Body of pancreas (tissue), 4 donors: Measurements from ENCODE around the gene PAPOLB.

Experiments
- POLR2A ChIP-seq, 3 donors: fragments of 450-650 bp; IDR thresholded peaks; one replicate each; pipeline ENCODE4 v1.6.1; 2016; ENCODE audit warnings: antibody characterized with exemption in 3 of 3, mild to moderate bottlenecking in 2 of 3
- TF ChIP-seq, protein P1 (sequence below), 7 experiments: fragments of 450-650 bp in 4 of 7; fragments of 200-600 bp in 3 of 7; sonication (generic) in 3 of 7; IDR thresholded peaks; one replicate each; pipeline ENCODE4 v1.5.1; 2016 to 2019; ENCODE audit warnings: antibody characterized with exemption in 7 of 7

DNA sequence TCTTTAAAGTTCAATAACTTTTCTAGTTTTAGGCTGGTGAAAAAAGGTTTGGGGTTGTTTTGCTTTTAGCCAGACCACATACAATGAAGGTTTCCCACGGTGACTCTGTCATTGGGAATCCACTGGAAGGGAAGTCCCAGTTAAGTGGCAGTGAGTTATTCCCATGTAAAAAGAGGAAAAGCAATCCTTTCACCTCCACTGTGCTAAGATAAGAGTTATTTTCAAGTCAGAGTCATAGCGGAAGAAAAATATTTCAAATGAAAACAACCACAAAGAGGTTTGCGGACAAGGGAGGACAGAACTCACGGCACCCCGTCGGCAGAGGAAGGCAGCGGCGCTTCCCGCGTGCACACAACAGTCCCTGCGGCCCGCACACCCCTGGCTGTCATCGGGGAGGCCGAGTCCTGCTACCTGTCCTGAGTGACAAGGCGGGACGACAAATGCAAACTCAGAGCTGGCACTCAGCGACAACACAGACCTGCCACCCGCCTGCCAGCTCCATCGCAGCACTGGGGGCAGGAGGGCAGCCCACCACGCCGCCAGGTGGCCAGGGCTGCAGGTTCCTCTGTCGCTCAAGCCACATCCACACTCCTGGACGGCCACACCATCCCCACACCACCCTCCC lies 9.3 kb upstream of the PAPOLB start:
- TF ChIP-seq, protein P1, sequence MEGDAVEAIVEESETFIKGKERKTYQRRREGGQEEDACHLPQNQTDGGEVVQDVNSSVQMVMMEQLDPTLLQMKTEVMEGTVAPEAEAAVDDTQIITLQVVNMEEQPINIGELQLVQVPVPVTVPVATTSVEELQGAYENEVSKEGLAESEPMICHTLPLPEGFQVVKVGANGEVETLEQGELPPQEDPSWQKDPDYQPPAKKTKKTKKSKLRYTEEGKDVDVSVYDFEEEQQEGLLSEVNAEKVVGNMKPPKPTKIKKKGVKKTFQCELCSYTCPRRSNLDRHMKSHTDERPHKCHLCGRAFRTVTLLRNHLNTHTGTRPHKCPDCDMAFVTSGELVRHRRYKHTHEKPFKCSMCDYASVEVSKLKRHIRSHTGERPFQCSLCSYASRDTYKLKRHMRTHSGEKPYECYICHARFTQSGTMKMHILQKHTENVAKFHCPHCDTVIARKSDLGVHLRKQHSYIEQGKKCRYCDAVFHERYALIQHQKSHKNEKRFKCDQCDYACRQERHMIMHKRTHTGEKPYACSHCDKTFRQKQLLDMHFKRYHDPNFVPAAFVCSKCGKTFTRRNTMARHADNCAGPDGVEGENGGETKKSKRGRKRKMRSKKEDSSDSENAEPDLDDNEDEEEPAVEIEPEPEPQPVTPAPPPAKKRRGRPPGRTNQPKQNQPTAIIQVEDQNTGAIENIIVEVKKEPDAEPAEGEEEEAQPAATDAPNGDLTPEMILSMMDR (IDR thresholded peaks at IDR 0.05): no peak
- no peak for TF ChIP-seq POLR2A (IDR thresholded peaks at IDR 0.05)
